H1 (cell line): Measurements from ENCODE around the gene RTTN. TPM values are rescaled to one million over a fixed set of nuclear protein-coding genes. Genes with fewer than 3 reads are reported as not detected.

ENCODE experiments used
- CTCF ChIA-PET: fragments of 300-600 bp; sonication (Branson Sonifier 250); formaldehyde crosslinking; loops from one replicate; lab custom pipeline; 2021; ENCODE audit not compliant: partially characterized antibody; lab: Charles Lee
- POLR2A ChIA-PET: fragments of 300-600 bp; sonication (Branson Sonifier 250); formaldehyde crosslinking; loops from one replicate; lab custom pipeline; 2021; ENCODE audit warnings: inconsistent platforms; ENCODE audit not compliant: partially characterized antibody; lab: Charles Lee
- DNase-seq, 2 experiments: peaks; one replicate each; pipeline versions ENCODE4 v3.0.0 to v3.0.0-alpha.2; 2010 to 2022; ENCODE audit warnings: low spot score in 2 of 2, low read depth in 1 of 2, mixed read lengths in 1 of 2
- FAIRE-seq: peaks from 2 replicates; lab custom pipeline; 2011; peaks lifted over from hg19 to GRCh38; lab: Jason Lieb, UNC
- H2AFZ ChIP-seq: 2 replicates; pipeline ENCODE4 v1.8.1; 2012; ENCODE audit warnings: low read length, inconsistent platforms
- H2AK5ac ChIP-seq: 2 replicates; pipeline ENCODE4 v1.6.1; 2013; ENCODE audit warnings: low read depth, low read length
- H2BK120ac ChIP-seq: replicated peaks from 2 replicates; pipeline ENCODE3; 2013; ENCODE audit warnings: low read depth, low read length, inconsistent platforms
- H2BK12ac ChIP-seq: 2 replicates; pipeline ENCODE4 v1.6.1; 2013; ENCODE audit warnings: low read depth, low read length
- H2BK15ac ChIP-seq: 2 replicates; pipeline ENCODE4 v1.6.1; 2013; ENCODE audit warnings: low read length
- H2BK20ac ChIP-seq: 2 replicates; pipeline ENCODE4 v1.6.1; 2013; ENCODE audit warnings: low read length
- H2BK5ac ChIP-seq: 2 replicates; pipeline ENCODE4 v1.6.1; 2013; ENCODE audit warnings: low read depth, low read length
- H3K14ac ChIP-seq: 2 replicates; pipeline ENCODE4 v1.6.1; 2013; ENCODE audit warnings: inconsistent platforms; ENCODE audit not compliant: insufficient read length
- H3K18ac ChIP-seq: 2 replicates; pipeline ENCODE4 v1.6.1; 2013; ENCODE audit warnings: low read length; ENCODE audit errors: extremely low read depth
- H3K23ac ChIP-seq: 2 replicates; pipeline ENCODE4 v1.6.1; 2013; ENCODE audit warnings: inconsistent platforms; ENCODE audit not compliant: insufficient read length
- H3K23me2 ChIP-seq: 2 replicates; pipeline ENCODE4 v1.6.1; 2013; ENCODE audit warnings: low read depth, low read length
- H3K27ac ChIP-seq: 2 replicates; pipeline ENCODE4 v1.6.1; 2011; ENCODE audit warnings: low read depth, low read length, inconsistent platforms
- H3K27me3 ChIP-seq, 4 experiments: replicated peaks in 1 of 4; 1 replicate in 1 of 4; 2 replicates in 3 of 4; pipeline versions ENCODE4 v1.6.1 to v1.8.1; 2011 to 2013; ENCODE audit warnings: low read length in 3 of 4, mild to moderate bottlenecking in 3 of 4, inconsistent platforms in 2 of 4, mixed read lengths in 2 of 4, moderate library complexity in 1 of 4; ENCODE audit not compliant: control insufficient read depth in 3 of 4, insufficient read depth in 3 of 4; ENCODE audit errors: extremely low read depth in 1 of 4
- H3K36me3 ChIP-seq, 4 experiments: 2 replicates each; pipeline versions ENCODE4 v1.6.1 to v1.8.1; 2011 to 2013; ENCODE audit warnings: mild to moderate bottlenecking in 4 of 4, low read length in 3 of 4, moderate library complexity in 2 of 4, control low read depth in 1 of 4, inconsistent platforms in 1 of 4; ENCODE audit not compliant: insufficient read depth in 4 of 4, control insufficient read depth in 2 of 4
- H3K4ac ChIP-seq: replicated peaks from 2 replicates; pipeline ENCODE3; 2013; ENCODE audit warnings: low read length, low read depth, mixed read lengths, inconsistent platforms; ENCODE audit not compliant: insufficient read length
- H3K4me1 ChIP-seq, 4 experiments: replicated peaks in 1 of 4; 1 replicate in 1 of 4; 2 replicates in 3 of 4; pipeline versions ENCODE4 v1.6.1 to v1.8.1; 2011 to 2013; ENCODE audit warnings: low read length in 3 of 4, inconsistent platforms in 2 of 4, mixed read lengths in 1 of 4; ENCODE audit not compliant: insufficient read depth in 4 of 4, control insufficient read depth in 3 of 4
- H3K4me2 ChIP-seq, 2 experiments: 2 replicates each; pipeline versions ENCODE4 v1.6.1 to v1.8.1; 2011 to 2013; ENCODE audit warnings: low read depth in 2 of 2, low read length in 2 of 2, control low read depth in 1 of 2, inconsistent platforms in 1 of 2, mild to moderate bottlenecking in 1 of 2; ENCODE audit not compliant: insufficient read depth in 1 of 2
- H3K4me3 ChIP-seq, 4 experiments: fragments of 200-600, 300-600 bp in 1 of 4; sonication (generic), shearing (Covaris generic), sonication (Bioruptor Twin) in 1 of 4; 2 replicates each; pipeline versions ENCODE4 v1.5.1 to v1.8.1; 2011 to 2016; ENCODE audit warnings: low read length in 4 of 4, low read depth in 3 of 4, control low read depth in 2 of 4, inconsistent platforms in 2 of 4, mild to moderate bottlenecking in 2 of 4, mixed read lengths in 1 of 4, moderate library complexity in 1 of 4; ENCODE audit not compliant: insufficient read depth in 2 of 4; ENCODE audit errors: extremely low read depth in 1 of 4
- H3K56ac ChIP-seq: replicated peaks from 2 replicates; pipeline ENCODE3; 2013; ENCODE audit warnings: low read depth, mild to moderate bottlenecking, mixed read lengths, low read length, inconsistent platforms; ENCODE audit not compliant: insufficient read length
- H3K79me1 ChIP-seq: 2 replicates; pipeline ENCODE4 v1.6.1; 2013; ENCODE audit warnings: low read depth, low read length, control low read depth
- H3K79me2 ChIP-seq, 2 experiments: 2 replicates each; pipeline versions ENCODE4 v1.6.1 to v1.8.1; 2012 to 2013; ENCODE audit warnings: low read length in 2 of 2, mild to moderate bottlenecking in 2 of 2, inconsistent platforms in 1 of 2; ENCODE audit not compliant: insufficient read depth in 2 of 2, control insufficient read depth in 1 of 2
- H3K9ac ChIP-seq, 4 experiments: replicated peaks in 1 of 4; 1 replicate in 1 of 4; 2 replicates in 3 of 4; pipeline versions ENCODE4 v1.6.1 to v1.8.1; 2011 to 2013; ENCODE audit warnings: low read depth in 3 of 4, low read length in 3 of 4, control low read depth in 2 of 4, mild to moderate bottlenecking in 2 of 4, moderate library complexity in 2 of 4, inconsistent platforms in 1 of 4; ENCODE audit errors: extremely low read depth in 1 of 4
- H3K9me3 ChIP-seq, 2 experiments: 2 replicates each; pipeline versions ENCODE4 v1.6.1 to v1.8.1; 2012 to 2013; ENCODE audit warnings: mild to moderate bottlenecking in 2 of 2, moderate library complexity in 2 of 2, control low read depth in 1 of 2, inconsistent platforms in 1 of 2, low read depth in 1 of 2, low read length in 1 of 2, mixed read lengths in 1 of 2; ENCODE audit not compliant: insufficient read depth in 2 of 2
- H4K20me1 ChIP-seq, 2 experiments: replicated peaks in 1 of 2; 2 replicates each; pipeline versions ENCODE3 to v1.8.1; 2011 to 2013; ENCODE audit warnings: inconsistent platforms in 2 of 2, low read length in 2 of 2, mild to moderate bottlenecking in 1 of 2; ENCODE audit not compliant: insufficient read depth in 2 of 2, control insufficient read depth in 1 of 2
- H4K5ac ChIP-seq: 2 replicates; pipeline ENCODE4 v1.6.1; 2013; ENCODE audit warnings: low read length, low read depth, mixed read lengths, inconsistent platforms; ENCODE audit not compliant: insufficient read length
- H4K8ac ChIP-seq: 2 replicates; pipeline ENCODE4 v1.8.0; 2013; ENCODE audit warnings: mild to moderate bottlenecking, moderate library complexity, low read length, inconsistent platforms; ENCODE audit not compliant: insufficient read depth; ENCODE audit errors: extremely low read depth
- H4K91ac ChIP-seq: replicated peaks from 2 replicates; pipeline ENCODE3; 2013; ENCODE audit warnings: low read length, mixed read lengths, inconsistent platforms; ENCODE audit not compliant: insufficient read length
- CEBPB ChIP-seq: IDR thresholded peaks from 2 replicates; pipeline ENCODE4 v1.6.1; 2012; ENCODE audit warnings: low read depth, low read length
- KDM4A ChIP-seq: IDR thresholded peaks from one replicate; pipeline ENCODE4 v1.7.1; 2012; ENCODE audit warnings: low read depth, mild to moderate bottlenecking, moderate library complexity, low read length, inconsistent platforms; ENCODE audit not compliant: severe bottlenecking
- MAFK ChIP-seq: IDR thresholded peaks from 2 replicates; pipeline ENCODE4 v1.6.1; 2012; ENCODE audit warnings: low read depth, mild to moderate bottlenecking, improper control_type of control experiment, low read length
- POLR2A ChIP-seq, 2 experiments: IDR thresholded peaks; 1 replicate in 1 of 2; 2 replicates in 1 of 2; pipeline ENCODE4 v1.6.1; 2011; ENCODE audit warnings: low read depth in 2 of 2, low read length in 2 of 2, mild to moderate bottlenecking in 2 of 2; ENCODE audit errors: control extremely low read depth in 1 of 2
- RAD21 ChIP-seq, 2 experiments: IDR thresholded peaks in 1 of 2; conservative IDR thresholded peaks in 1 of 2; 2 replicates each; pipeline ENCODE4 v1.6.1; 2011; ENCODE audit warnings: low read depth in 2 of 2, low read length in 2 of 2, improper control_type of control experiment in 1 of 2, inconsistent platforms in 1 of 2, mild to moderate bottlenecking in 1 of 2, moderate library complexity in 1 of 2
- RXRA ChIP-seq: IDR thresholded peaks from 2 replicates; pipeline ENCODE4 v1.6.1; 2011; ENCODE audit warnings: low read depth, mild to moderate bottlenecking, low read length, moderate library complexity; ENCODE audit not compliant: insufficient read depth
- ZNF274 ChIP-seq: IDR thresholded peaks from 2 replicates; pipeline ENCODE4 v1.7.0; 2012; ENCODE audit warnings: low read length, borderline replicate concordance; ENCODE audit errors: extremely low read depth
- WGBS, 2 experiments: shearing (Covaris generic) in 1 of 2; methylation state at CpG; one replicate each; pipeline versions ENCODE4 v1.1.6 to v1.1.7; 2013 to 2015; ENCODE audit warnings: low lambda C conversion rate in 2 of 2, mixed read lengths in 2 of 2, inconsistent platforms in 1 of 2, low coverage in 1 of 2, missing lambda C conversion rate in 1 of 2; ENCODE audit not compliant: insufficient replicate concordance in 2 of 2, insufficient coverage in 1 of 2, insufficient read length in 1 of 2; ENCODE audit errors: extremely low coverage in 1 of 2, missing lambda C conversion rate in 1 of 2; 5-methylcytosine and 5-hydroxymethylcytosine counted together
- polyA plus RNA-seq, 7 experiments: library from polyadenylated mRNA; depleted of rRNA in 3 of 7; stranded (reverse) in 5 of 7; unstranded in 2 of 7; fragments of >200 nt in 5 of 7; fragments of 200-250 nt in 2 of 7; gene quantifications; 1 replicate in 5 of 7; 2 replicates in 1 of 7; 4 replicates in 1 of 7; pipeline versions ENCODE4 v1.2.1 to v1.2.3, GENCODE V29; 2011 to 2013; ENCODE audit warnings: missing spikeins in 2 of 7, mixed read lengths in 2 of 7
- total RNA-seq: library from RNA; stranded (reverse); fragmentation: NEBNext Ultra II Directional; extraction: Animal tissue kit (Norgen Biotek cat#: 25700); gene quantifications from 2 replicates; pipeline ENCODE4 v1.2.1, GENCODE V29; 2021

The RTTN gene
- total and polyA plus RNA-seq, 2 of the 8 experiments (the other 6 are each of a cell fraction or from before 2014, with no cell fraction given): 9.1 to 21.4 TPM

DNA sequence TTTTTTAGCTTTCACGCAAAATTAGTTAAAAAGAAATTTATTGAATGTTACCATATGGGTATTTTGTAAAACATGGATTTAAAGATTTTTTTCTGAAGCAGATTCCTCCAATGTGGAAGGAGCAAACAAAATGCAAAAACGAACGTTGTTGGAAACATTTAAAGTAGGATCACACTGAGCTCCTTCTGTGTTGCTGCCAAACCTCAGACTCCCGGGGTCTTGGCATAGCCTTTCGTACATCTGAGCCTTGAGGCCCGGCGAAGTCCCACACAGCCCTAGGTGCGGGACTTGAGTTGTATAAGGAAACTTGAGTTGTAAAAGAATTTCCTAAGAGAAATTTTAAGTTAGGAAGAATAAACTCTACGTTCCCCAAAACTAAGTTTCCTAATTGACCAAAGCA lies 205.8 kb downstream of the RTTN start:
- H3K18ac ChIP-seq: no peak overlapping the region
- no peaks in the 10 kb centered on the region for H3K79me2 ChIP-seq
- H3K9me3 ChIP-seq: no peaks in the 10 kb centered on the region
- TF ChIP-seq KDM4A: no peak
- TF ChIP-seq POLR2A (IDR thresholded peaks at IDR 0.05; ENCODE audit: control extremely low read depth in 1 of 2, low read depth in 2 of 2, low read length in 2 of 2): no peak
- TF ChIP-seq ZNF274: no peak
- TF ChIP-seq MAFK: no peak
- TF ChIP-seq RAD21 (IDR thresholded peaks at IDR 0.05 in 1 of 2, conservative IDR thresholded peaks at IDR 0.05 in 1 of 2; ENCODE audit: low read depth in 2 of 2, low read length in 2 of 2): no peak
- no peak for TF ChIP-seq RXRA
- TF ChIP-seq CEBPB: no peak
- TF ChIP-seq, all 59 proteins: peak for 0
- FAIRE-seq (no peak), DNase-seq (no peak)
- H3K36me3 ChIP-seq: no peaks in the 10 kb centered on the region; a peak in 2 of 8 replicates
- WGBS, 2 experiments: 75% methylated on average over 9 of the region's 9 CpGs; no CpG with 5 or more reads in 1 of the 2 experiments
- H3K27ac ChIP-seq: no peak overlapping the region
- H3K27me3 ChIP-seq: no peaks in the 10 kb centered on the region
- no peak overlapping the region for H4K8ac ChIP-seq
- no peak overlapping the region for H3K14ac ChIP-seq
- H2BK20ac ChIP-seq: no peak overlapping the region
- CTCF ChIA-PET: interaction anchor here (0.6 to 1.3 kb wide), 2 partner anchors 19 to 204 kb away, joined by 4 to 5 read pairs; no protein-coding TSS in a partner anchor
- no peak overlapping the region for H3K4ac ChIP-seq
- no peaks in the 10 kb centered on the region for H3K79me1 ChIP-seq
- H2BK120ac ChIP-seq: no peak overlapping the region
- H3K56ac ChIP-seq: no peak overlapping the region
- H3K4me3 ChIP-seq: no peak overlapping the region
- no peak overlapping the region for H2BK15ac ChIP-seq
- H4K20me1 ChIP-seq: no peaks in the 10 kb centered on the region
- H2BK5ac ChIP-seq: no peak overlapping the region
- H2BK12ac ChIP-seq: no peak overlapping the region
- H3K4me1 ChIP-seq: peaks cover 5 to 8% (median 7%) of the 10 kb centered on the region in 4 experiments; a peak in 4 of 7 replicates
- H2AK5ac ChIP-seq: no peak overlapping the region
- no peak overlapping the region for H4K91ac ChIP-seq
- H3K4me2 ChIP-seq: no peak overlapping the region
- H3K23ac ChIP-seq: no peak overlapping the region
- POLR2A ChIA-PET: no interaction called here
- no peak overlapping the region for H3K9ac ChIP-seq
- no peak overlapping the region for H4K5ac ChIP-seq
- no peaks in the 10 kb centered on the region for H3K23me2 ChIP-seq
- no peak overlapping the region for H2AFZ ChIP-seq
